Testis (tissue), 3 donors: ENCODE measurements around the gene ARID5B. TPM values are rescaled to one million over a fixed set of nuclear protein-coding genes. Genes with fewer than 3 reads are reported as not detected.
"Not testable (repeated sequence)": the region's sequence is repeated elsewhere in the genome, so short reads cannot be mapped to it uniquely, and the experiment has no call there.

ENCODE experiments used
- DNase-seq: peaks from one replicate; pipeline ENCODE4 v3.0.0-alpha.2; 2019
- H3K27ac ChIP-seq, 2 donors: fragments of 200-600 bp; sonication (generic); one replicate each; pipeline ENCODE4 v1.5.1; 2019
- H3K27me3 ChIP-seq: fragments of 200-600 bp; sonication (generic); one replicate; pipeline ENCODE4 v1.5.1; 2019
- H3K36me3 ChIP-seq: fragments of 200-600 bp; sonication (generic); one replicate; pipeline ENCODE4 v1.5.1; 2017; ENCODE audit warnings: low read depth; ENCODE audit errors: missing control alignments
- H3K4me1 ChIP-seq: fragments of 200-600 bp; sonication (generic); one replicate; pipeline ENCODE4 v1.5.1; 2019
- H3K4me3 ChIP-seq, 2 donors: fragments of 200-600 bp; sonication (generic); one replicate each; pipeline ENCODE4 v1.5.1; 2017 to 2019
- H3K9me3 ChIP-seq: fragments of 200-600 bp; sonication (generic); one replicate; pipeline ENCODE4 v1.5.1; 2017
- POLR2A ChIP-seq: fragments of 450-650 bp; IDR thresholded peaks from one replicate; pipeline ENCODE4 v1.6.1; 2017; ENCODE audit warnings: antibody characterized with exemption, mild to moderate bottlenecking, moderate library complexity
- WGBS, 2 donors: methylation state at CpG; one replicate each; pipeline ENCODE4 v1.1.5; 2018; 5-methylcytosine and 5-hydroxymethylcytosine counted together
- intact Hi-C: fragments of 100-400 bp; cut with DNase I; formaldehyde crosslinking; loops from one replicate; pipeline ENCODE4 v1.15.1; 2023; ENCODE audit warnings: low total_unique reads
- polyA plus RNA-seq: library from polyadenylated mRNA; stranded (reverse); fragments of 350-450 nt; fragmentation: Illumina TruSeq; extraction: RNeasy Lipid Tissue Mini Kit (QIAGEN cat#74804); gene quantifications from one replicate; pipeline ENCODE4 v1.2.3, GENCODE V29; 2014; ENCODE audit warnings: low read depth, low replicate concordance; ENCODE audit not compliant: insufficient read depth
- total RNA-seq, 2 donors: library from RNA; depleted of rRNA; stranded (reverse); fragments of >200 nt; gene quantifications; one replicate each; pipeline ENCODE4 v1.2.3, GENCODE V29; 2016
- TF ChIP-seq, protein P1 (sequence below), 3 experiments: fragments of 450-650 bp in 2 of 3; fragments of 200-600 bp in 1 of 3; sonication (generic) in 1 of 3; IDR thresholded peaks; one replicate each; pipeline ENCODE4 v1.5.1; 2016 to 2019; ENCODE audit warnings: antibody characterized with exemption in 3 of 3, mild to moderate bottlenecking in 2 of 3, moderate library complexity in 1 of 3

ARID5B gene
- total and polyA plus RNA-seq, 3 donors from 2014 or later: 14.3 to 73.6 (median 52.1) TPM

- H3K27ac ChIP-seq: peak overlapping the region in 1 of 2 donors; percentile 52
- H3K36me3 ChIP-seq: no peaks in the 10 kb centered on the region
- 41 to 53% methylated on average over 8 of the region's 8 CpGs for WGBS, 2 donors
- peaks cover 24% of the 10 kb centered on the region for H3K4me1 ChIP-seq
- intact Hi-C loops: no loop called here
- no peak overlapping the region for H3K4me3 ChIP-seq
- no peaks in the 10 kb centered on the region for H3K9me3 ChIP-seq
- DNase-seq: peak; percentile 76
- H3K27me3 ChIP-seq: no peaks in the 10 kb centered on the region
- no peak for TF ChIP-seq POLR2A
- TF ChIP-seq, protein P1, sequence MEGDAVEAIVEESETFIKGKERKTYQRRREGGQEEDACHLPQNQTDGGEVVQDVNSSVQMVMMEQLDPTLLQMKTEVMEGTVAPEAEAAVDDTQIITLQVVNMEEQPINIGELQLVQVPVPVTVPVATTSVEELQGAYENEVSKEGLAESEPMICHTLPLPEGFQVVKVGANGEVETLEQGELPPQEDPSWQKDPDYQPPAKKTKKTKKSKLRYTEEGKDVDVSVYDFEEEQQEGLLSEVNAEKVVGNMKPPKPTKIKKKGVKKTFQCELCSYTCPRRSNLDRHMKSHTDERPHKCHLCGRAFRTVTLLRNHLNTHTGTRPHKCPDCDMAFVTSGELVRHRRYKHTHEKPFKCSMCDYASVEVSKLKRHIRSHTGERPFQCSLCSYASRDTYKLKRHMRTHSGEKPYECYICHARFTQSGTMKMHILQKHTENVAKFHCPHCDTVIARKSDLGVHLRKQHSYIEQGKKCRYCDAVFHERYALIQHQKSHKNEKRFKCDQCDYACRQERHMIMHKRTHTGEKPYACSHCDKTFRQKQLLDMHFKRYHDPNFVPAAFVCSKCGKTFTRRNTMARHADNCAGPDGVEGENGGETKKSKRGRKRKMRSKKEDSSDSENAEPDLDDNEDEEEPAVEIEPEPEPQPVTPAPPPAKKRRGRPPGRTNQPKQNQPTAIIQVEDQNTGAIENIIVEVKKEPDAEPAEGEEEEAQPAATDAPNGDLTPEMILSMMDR (IDR thresholded peaks at IDR 0.05): no peak
Observed at GRCh38 chr10:61974601-61975390, 73.3 kb downstream of the ARID5B start.

GRCh38 chr10:61975391-61975932, 74.0 kb downstream of the ARID5B start:
- intact Hi-C loops: no loop called here
- TF ChIP-seq, protein P1 (IDR thresholded peaks at IDR 0.05): no peak
- no peak for TF ChIP-seq POLR2A
- H3K27me3 ChIP-seq: no peaks in the 10 kb centered on the region
- WGBS, 2 donors: 73 to 78% methylated on average over 2 of the region's 2 CpGs
- no peaks in the 10 kb centered on the region for H3K9me3 ChIP-seq
- peak overlapping the region in 1 of 2 donors; percentile 52 for H3K27ac ChIP-seq
- no peaks in the 10 kb centered on the region for H3K36me3 ChIP-seq
- H3K4me3 ChIP-seq: no peak overlapping the region
- H3K4me1 ChIP-seq: peaks cover 19% of the 10 kb centered on the region
- no peak for DNase-seq

DNA sequence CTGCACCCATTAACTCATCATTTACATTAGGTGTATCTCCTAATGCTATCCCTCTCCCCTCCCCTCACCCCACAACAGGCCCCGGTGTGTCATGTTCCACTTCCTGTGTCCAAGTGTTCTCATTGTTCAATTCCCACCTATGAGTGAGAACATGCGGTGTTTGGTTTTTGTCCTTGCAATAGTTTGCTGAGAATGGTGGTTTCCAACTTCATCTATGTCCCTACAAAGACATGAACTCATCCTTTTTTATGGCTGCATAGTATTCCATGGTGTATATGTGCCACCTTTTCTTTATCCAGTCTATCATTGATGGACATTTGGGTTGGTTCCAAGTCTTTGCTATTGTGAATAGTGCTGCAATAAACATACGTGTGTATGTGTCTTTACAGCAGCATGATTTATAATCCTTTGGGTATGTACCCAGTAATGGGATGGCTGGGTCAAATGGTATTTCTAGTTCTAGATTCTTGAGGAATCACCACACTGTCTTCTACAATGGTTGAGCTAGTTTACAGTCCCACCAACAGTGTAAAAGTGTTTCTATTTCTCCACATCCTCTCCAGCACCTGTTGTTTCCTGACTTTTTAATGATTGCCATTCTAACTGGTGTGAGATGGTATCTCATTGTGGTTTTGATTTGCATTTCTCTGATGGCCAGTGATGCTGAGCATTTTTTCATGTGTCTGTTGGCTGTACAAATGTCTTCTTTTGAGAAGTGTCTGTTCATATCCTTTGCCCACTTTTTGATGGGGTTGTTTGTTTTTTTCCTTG, 75.6 kb downstream of the ARID5B start:
- H3K27ac ChIP-seq, DNase-seq, H3K27me3 ChIP-seq, H3K4me3 ChIP-seq, intact Hi-C loops, H3K36me3 ChIP-seq, H3K9me3 ChIP-seq: not testable (repeated sequence)
- WGBS, 2 donors: 93 to 99% methylated on average over 3 of the region's 3 CpGs
- peaks cover 14% of the 10 kb centered on the region for H3K4me1 ChIP-seq

DNA sequence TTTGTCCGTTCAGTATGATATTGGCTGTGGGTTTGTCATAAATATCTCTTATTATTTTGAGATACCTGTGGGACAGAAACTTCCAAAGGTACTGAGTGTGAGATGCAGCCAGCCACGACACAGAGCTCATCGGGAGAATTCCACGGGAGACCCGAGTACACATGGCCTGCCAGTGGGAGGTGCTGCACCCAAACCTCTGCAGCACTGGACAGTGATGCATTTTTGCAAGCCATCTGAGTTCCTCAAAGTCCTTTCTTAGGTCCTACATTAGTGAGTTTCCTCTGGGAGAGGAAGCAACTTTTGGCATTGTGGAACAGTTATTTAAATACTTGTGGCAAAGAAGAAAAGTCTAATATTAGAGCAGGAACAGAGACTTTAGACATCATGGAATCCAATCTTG, 77.5 kb downstream of the ARID5B start:
- H3K4me3 ChIP-seq: no peak overlapping the region
- TF ChIP-seq, protein P1 (IDR thresholded peaks at IDR 0.05): no peak
- TF ChIP-seq POLR2A: no peak
- intact Hi-C loops: no loop called here
- H3K36me3 ChIP-seq: no peaks in the 10 kb centered on the region
- peaks cover 6% of the 10 kb centered on the region for H3K4me1 ChIP-seq
- H3K27ac ChIP-seq: no peak overlapping the region
- 81 to 92% methylated on average over 5 of the region's 5 CpGs for WGBS, 2 donors
- no peaks in the 10 kb centered on the region for H3K27me3 ChIP-seq
- DNase-seq: no peak
- no peaks in the 10 kb centered on the region for H3K9me3 ChIP-seq

DNA sequence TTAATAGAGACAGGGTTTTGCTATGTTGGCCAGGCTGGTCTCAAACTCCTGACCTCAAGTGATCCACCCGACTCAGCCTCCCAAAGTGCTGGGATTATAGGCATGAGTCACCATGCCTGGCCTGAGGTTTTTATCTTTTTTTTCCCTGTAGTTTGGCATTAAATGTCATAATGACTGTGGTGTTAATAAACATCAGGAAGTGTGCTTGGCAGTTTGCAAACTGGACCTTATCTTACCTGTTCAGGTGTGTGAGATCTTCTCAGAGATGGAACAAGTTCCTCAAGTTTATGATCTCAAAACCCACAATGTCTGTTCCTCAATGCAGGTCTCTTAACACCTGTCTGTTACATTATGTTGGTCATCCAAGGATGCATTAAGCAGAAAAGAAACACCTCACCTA, 80.0 kb downstream of the ARID5B start:
- TF ChIP-seq, protein P1 (IDR thresholded peaks at IDR 0.05): no peak
- no peak for TF ChIP-seq POLR2A
- intact Hi-C loops: no loop called here
- 76 to 89% methylated on average over 1 of the region's 1 CpG for WGBS, 2 donors

More for the DNA sequence above, 80.0 kb downstream of the ARID5B start:
- Histone ChIP-seq H3K4me3 (no peak overlapping the region), H3K9me3 (no peaks in the 10 kb centered on the region), H3K4me1 (peaks cover 7% of the 10 kb centered on the region), H3K27me3 (no peaks in the 10 kb centered on the region), H3K36me3 (no peaks in the 10 kb centered on the region), H3K27ac (peak overlapping the region in 1 of 2 donors; percentile 46)
- DNase-seq: no peak
